A549 (cell line): Measurements from ENCODE around the gene ATP5PO. TPM values are rescaled to one million over a fixed set of nuclear protein-coding genes. Genes with fewer than 3 reads are reported as not detected.
A peak's percentile ranks its signal among the peaks of the same experiment; 100 is the strongest.

Source experiments
- ATAC-seq, 2 experiments: fragments of 200-7000 bp in 1 of 2; fragments of >200 bp in 1 of 2; cut with Nextera tagmentation in 1 of 2; cut with Tn5 transposase in 1 of 2; 3 replicates each; pipeline versions ENCODE4 v1.8.0 to v1.9.1; 2018 to 2020; ENCODE audit warnings: mild to moderate bottlenecking in 1 of 2, moderate library complexity in 1 of 2
- CTCF ChIA-PET: fragments of 300-600 bp; sonication (Branson Sonifier 250); formaldehyde crosslinking; extraction: SDS; loops from one replicate; lab custom pipeline; 2021; ENCODE audit warnings: antibody characterized with exemption, inconsistent platforms; lab: Yijun Ruan, JAX
- POLR2A ChIA-PET: fragments of 350-600 bp; formaldehyde crosslinking; extraction: SDS; loops from one replicate; lab custom pipeline; 2021; ENCODE audit warnings: antibody characterized with exemption, inconsistent platforms; lab: Yijun Ruan, JAX
- DNase-seq, 2 experiments: peaks; one replicate each; pipeline versions ENCODE4 v3.0.0 to v3.0.0-alpha.2; 2011 to 2016; ENCODE audit warnings: low read depth in 1 of 2, low spot score in 1 of 2
- FAIRE-seq: peaks from 2 replicates; lab custom pipeline; 2011; peaks lifted over from hg19 to GRCh38; lab: Jason Lieb, UNC
- H3K27ac ChIP-seq, 2 experiments: fragments of >200 bp; sonication (Bioruptor Twin); formaldehyde crosslinking; 3 replicates each; pipeline ENCODE4 v1.5.1; 2016 to 2017
- H3K4me1 ChIP-seq: fragments of >200 bp; sonication (Bioruptor Twin); formaldehyde crosslinking; 3 replicates; pipeline ENCODE4 v1.6.1; 2016
- H3K4me2 ChIP-seq: fragments of >200 bp; sonication (Bioruptor Twin); formaldehyde crosslinking; 3 replicates; pipeline ENCODE4 v1.6.1; 2016
- H3K4me3 ChIP-seq: fragments of >200 bp; sonication (Bioruptor Twin); formaldehyde crosslinking; 3 replicates; pipeline ENCODE4 v1.5.1; 2016
- H3K9me3 ChIP-seq: fragments of >200 bp; sonication (Bioruptor Twin); formaldehyde crosslinking; 3 replicates; pipeline ENCODE4 v1.6.1; 2016
- CHD2 ChIP-seq: fragments of 150-350 bp; IDR thresholded peaks from 2 replicates; pipeline ENCODE4 v1.6.1; 2014; ENCODE audit warnings: low read length; ENCODE audit not compliant: partially characterized antibody
- FOSL2 ChIP-seq, 2 experiments: fragments of 450-650 bp in 1 of 2; fragments of >200 bp in 1 of 2; sonication (Bioruptor Twin) in 1 of 2; formaldehyde crosslinking; IDR thresholded peaks; 2 replicates each; pipeline versions ENCODE4 v1.5.0 to v1.6.1; 2016 to 2020; ENCODE audit warnings: mild to moderate bottlenecking in 1 of 2, moderate library complexity in 1 of 2
- HOXA7 ChIP-seq: fragments of 250-450 bp; sonication (Bioruptor Pico); IDR thresholded peaks from 2 replicates; pipeline ENCODE4 v1.5.0; 2020; ENCODE audit warnings: mild to moderate bottlenecking, moderate library complexity
- RAD21 ChIP-seq, 2 experiments: fragments of >200 bp in 1 of 2; sonication (Bioruptor Twin) in 1 of 2; formaldehyde crosslinking in 1 of 2; IDR thresholded peaks in 1 of 2; conservative IDR thresholded peaks in 1 of 2; 2 replicates in 1 of 2; 3 replicates in 1 of 2; pipeline ENCODE4 v1.6.1; 2012 to 2018; ENCODE audit warnings: inconsistent platforms in 1 of 2
- TFCP2L1 ChIP-seq: fragments of 250-450 bp; sonication (Bioruptor Pico); IDR thresholded peaks from 2 replicates; pipeline ENCODE4 v1.5.0; 2021; ENCODE audit warnings: mild to moderate bottlenecking
- WGBS: methylation state at CpG from one replicate; pipeline ENCODE4 v1.1.6; 2017; ENCODE audit errors: missing lambda C conversion rate; 5-methylcytosine and 5-hydroxymethylcytosine counted together
- polyA plus RNA-seq, 4 experiments: library from polyadenylated mRNA; depleted of rRNA in 3 of 4; stranded (reverse); fragments of >200 nt; fragmentation: RNase III in 1 of 4; extraction: RNeasy Plus Mini Kit Qiagen cat#74134 plus additional on column Dnase treatment in 1 of 4; gene quantifications; 2 replicates in 3 of 4; 3 replicates in 1 of 4; pipeline ENCODE4 v1.2.3, GENCODE V29; 2011 to 2017
- TF ChIP-seq, protein P1 (sequence below): fragments of >200 bp; sonication (Bioruptor Twin); formaldehyde crosslinking; IDR thresholded peaks from 3 replicates; pipeline ENCODE4 v1.6.1; 2016
- TF ChIP-seq, protein P2 (sequence below): fragments of 200-600 bp; sonication (generic); IDR thresholded peaks from 2 replicates; pipeline ENCODE4 v1.6.1; 2016; ENCODE audit warnings: antibody characterized with exemption, mild to moderate bottlenecking, moderate library complexity

Gene ATP5PO
- polyA plus RNA-seq, 2 of the 4 experiments (the other 2 are of a cell fraction), result 143 to 252 TPM

GRCh38 chr21:33855190-33855589 lies 60.4 kb downstream of the ATP5PO start:
- Histone ChIP-seq H3K9me3 (no peaks in the 10 kb centered on the region), H3K4me3 (no peak overlapping the region), H3K4me1 (peaks cover 11% of the 10 kb centered on the region), H3K27ac (peak overlapping the region in 1 of 2 experiments; percentile 61; a peak in 2 of 6 replicates), H3K4me2 (peak overlapping the region; percentile 46)
- DNase-seq (no peak), FAIRE-seq (no peak), ATAC-seq (peak in 1 of 2 experiments; percentile 46; a peak in 2 of 6 replicates)
- 94% methylated on average over 6 of the region's 6 CpGs for WGBS
- POLR2A ChIA-PET, result no interaction called here
- TF ChIP-seq HOXA7 (CRISPR knock-in tag) (no peak), TFCP2L1 (CRISPR knock-in tag) (no peak), RAD21 (conservative IDR thresholded peaks at IDR 0.05 in 1 of 2, IDR thresholded peaks at IDR 0.05 in 1 of 2) (no peak)
- CTCF ChIA-PET, result interaction anchor here (1.5 to 1.6 kb wide), 2 partner anchors 9 to 249 kb away, joined by 3 to 4 read pairs; no protein-coding TSS in a partner anchor

- TF ChIP-seq FOSL2 (IDR thresholded peaks at IDR 0.05) (0 out of 2 replicates have a peak, but pooled peaks have one; percentile 10), FOSL2 (CRISPR knock-in tag; IDR thresholded peaks at IDR 0.05) (peak; percentile 66), CHD2 (no peak)
- TF ChIP-seq, protein P1, sequence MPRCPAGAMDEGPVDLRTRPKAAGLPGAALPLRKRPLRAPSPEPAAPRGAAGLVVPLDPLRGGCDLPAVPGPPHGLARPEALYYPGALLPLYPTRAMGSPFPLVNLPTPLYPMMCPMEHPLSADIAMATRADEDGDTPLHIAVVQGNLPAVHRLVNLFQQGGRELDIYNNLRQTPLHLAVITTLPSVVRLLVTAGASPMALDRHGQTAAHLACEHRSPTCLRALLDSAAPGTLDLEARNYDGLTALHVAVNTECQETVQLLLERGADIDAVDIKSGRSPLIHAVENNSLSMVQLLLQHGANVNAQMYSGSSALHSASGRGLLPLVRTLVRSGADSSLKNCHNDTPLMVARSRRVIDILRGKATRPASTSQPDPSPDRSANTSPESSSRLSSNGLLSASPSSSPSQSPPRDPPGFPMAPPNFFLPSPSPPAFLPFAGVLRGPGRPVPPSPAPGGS, result no peak
- TF ChIP-seq, protein P2, sequence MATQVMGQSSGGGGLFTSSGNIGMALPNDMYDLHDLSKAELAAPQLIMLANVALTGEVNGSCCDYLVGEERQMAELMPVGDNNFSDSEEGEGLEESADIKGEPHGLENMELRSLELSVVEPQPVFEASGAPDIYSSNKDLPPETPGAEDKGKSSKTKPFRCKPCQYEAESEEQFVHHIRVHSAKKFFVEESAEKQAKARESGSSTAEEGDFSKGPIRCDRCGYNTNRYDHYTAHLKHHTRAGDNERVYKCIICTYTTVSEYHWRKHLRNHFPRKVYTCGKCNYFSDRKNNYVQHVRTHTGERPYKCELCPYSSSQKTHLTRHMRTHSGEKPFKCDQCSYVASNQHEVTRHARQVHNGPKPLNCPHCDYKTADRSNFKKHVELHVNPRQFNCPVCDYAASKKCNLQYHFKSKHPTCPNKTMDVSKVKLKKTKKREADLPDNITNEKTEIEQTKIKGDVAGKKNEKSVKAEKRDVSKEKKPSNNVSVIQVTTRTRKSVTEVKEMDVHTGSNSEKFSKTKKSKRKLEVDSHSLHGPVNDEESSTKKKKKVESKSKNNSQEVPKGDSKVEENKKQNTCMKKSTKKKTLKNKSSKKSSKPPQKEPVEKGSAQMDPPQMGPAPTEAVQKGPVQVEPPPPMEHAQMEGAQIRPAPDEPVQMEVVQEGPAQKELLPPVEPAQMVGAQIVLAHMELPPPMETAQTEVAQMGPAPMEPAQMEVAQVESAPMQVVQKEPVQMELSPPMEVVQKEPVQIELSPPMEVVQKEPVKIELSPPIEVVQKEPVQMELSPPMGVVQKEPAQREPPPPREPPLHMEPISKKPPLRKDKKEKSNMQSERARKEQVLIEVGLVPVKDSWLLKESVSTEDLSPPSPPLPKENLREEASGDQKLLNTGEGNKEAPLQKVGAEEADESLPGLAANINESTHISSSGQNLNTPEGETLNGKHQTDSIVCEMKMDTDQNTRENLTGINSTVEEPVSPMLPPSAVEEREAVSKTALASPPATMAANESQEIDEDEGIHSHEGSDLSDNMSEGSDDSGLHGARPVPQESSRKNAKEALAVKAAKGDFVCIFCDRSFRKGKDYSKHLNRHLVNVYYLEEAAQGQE, result no peak
- DNase-seq (peak; percentile 15 to 29), ATAC-seq (peak; percentile 42 to 73; a peak in 3 of 6 replicates), FAIRE-seq (no peak)
- Histone ChIP-seq H3K9me3 (no peaks in the 10 kb centered on the region), H3K4me2 (peak overlapping the region; percentile 46), H3K4me1 (peaks cover 11% of the 10 kb centered on the region), H3K27ac (peak overlapping the region in 1 of 2 experiments; percentile 61; a peak in 2 of 6 replicates), H3K4me3 (no peak overlapping the region)
- POLR2A ChIA-PET, result no interaction called here
- WGBS, result 43% methylated on average over 5 of the region's 5 CpGs
- CTCF ChIA-PET, result interaction anchor here (0.7 to 1.6 kb wide), 3 partner anchors 9 to 249 kb away, joined by 3 to 4 read pairs (median 3); no protein-coding TSS in a partner anchor
These were observed 61.0 kb downstream of the ATP5PO start for GRCh38 chr21:33854604-33855003.

Other genes with a start within 250 kb of the ATP5PO start
- gene MRPS6, start 157.8 kb upstream of the ATP5PO start, polyA plus RNA-seq (2011; rRNA removed), result 23.2 and 26.9 TPM in 2 replicates
- gene MRPS6, start 157.8 kb upstream of the ATP5PO start, polyA plus RNA-seq (2017; fragmentation: RNase III; extraction: RNeasy Plus Mini Kit Qiagen cat#74134 plus additional on column Dnase treatment), result 45.4 to 57.4 TPM (median 56.2 TPM) in 3 replicates
- 6.5 and 7.2 TPM in 2 replicates for gene SLC5A3, start 157.8 kb upstream of the ATP5PO start, polyA plus RNA-seq (2011; rRNA removed)
- 5.7 to 7.7 TPM (median 6.6 TPM) in 3 replicates for gene SLC5A3, start 157.8 kb upstream of the ATP5PO start, polyA plus RNA-seq (2017; fragmentation: RNase III; extraction: RNeasy Plus Mini Kit Qiagen cat#74134 plus additional on column Dnase treatment)